Left lobe of liver (tissue), 2 donors: ENCODE results near the gene PAGE2B. TPM values are rescaled to one million over a fixed set of nuclear protein-coding genes. Genes with fewer than 3 reads are reported as not detected.
A peak's percentile ranks its signal among the peaks of the same experiment; 100 is the strongest.
"Not testable (repeated sequence)": the region's sequence is repeated elsewhere in the genome, so short reads cannot be mapped to it uniquely, and the experiment has no call there.

Experiments
- ATAC-seq: fragments of 200-7000 bp; cut with Tn5 transposase; one replicate; pipeline ENCODE4 v1.9.1; 2020; ENCODE audit warnings: mild to moderate bottlenecking, moderate library complexity
- DNase-seq: peaks from one replicate; pipeline ENCODE4 v3.0.0-alpha.2; 2020; ENCODE audit warnings: low spot score
- total RNA-seq: library from RNA; stranded (reverse); gene quantifications from one replicate; pipeline ENCODE4 v1.2.1, GENCODE V29; 2021
- donor health status: DM: no; HTN: no; CAD: no; lungs with moderate emphysema.
- donor health status: DM: no; HTN: yes; CAD: no.

The PAGE2B gene
- total RNA-seq: not detected

GRCh38 chrX:55074851-55075467, at the start of gene PAGE2B:
PAGE2B (plus strand) TSS chrX:55075030; CDS start chrX:55076042, 1,012 bp downstream.
- ATAC-seq (no peak), DNase-seq (no peak)

GRCh38 chrX:55026143-55026542, 48.7 kb upstream of the PAGE2B start:
- DNase-seq (no peak), ATAC-seq (no peak)

DNA sequence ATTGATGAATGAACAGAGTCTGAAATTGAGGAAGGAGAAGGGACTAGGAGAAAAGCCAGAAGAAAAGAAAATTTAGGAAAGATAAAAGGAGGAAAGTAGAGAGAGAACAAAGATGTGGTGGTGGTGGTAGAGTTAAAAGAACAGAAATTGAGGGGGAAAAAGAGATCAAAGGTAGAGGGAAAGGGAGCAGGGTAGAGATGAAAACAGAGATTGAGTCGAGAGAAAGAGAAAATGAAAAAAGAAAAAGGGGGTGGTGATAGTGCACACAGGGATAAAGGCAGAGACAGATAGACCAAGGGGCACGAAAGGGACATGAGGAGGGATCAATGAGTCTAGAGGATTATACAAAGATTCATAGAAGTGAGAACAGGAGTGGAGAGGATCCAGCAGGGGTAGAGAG, 48.0 kb upstream of the PAGE2B start:
- ATAC-seq: no peak
- no peak for DNase-seq

- ATAC-seq: no peak
- DNase-seq: no peak
Measured at GRCh38 chrX:55028040-55028439, 46.8 kb upstream of the PAGE2B start.

DNA sequence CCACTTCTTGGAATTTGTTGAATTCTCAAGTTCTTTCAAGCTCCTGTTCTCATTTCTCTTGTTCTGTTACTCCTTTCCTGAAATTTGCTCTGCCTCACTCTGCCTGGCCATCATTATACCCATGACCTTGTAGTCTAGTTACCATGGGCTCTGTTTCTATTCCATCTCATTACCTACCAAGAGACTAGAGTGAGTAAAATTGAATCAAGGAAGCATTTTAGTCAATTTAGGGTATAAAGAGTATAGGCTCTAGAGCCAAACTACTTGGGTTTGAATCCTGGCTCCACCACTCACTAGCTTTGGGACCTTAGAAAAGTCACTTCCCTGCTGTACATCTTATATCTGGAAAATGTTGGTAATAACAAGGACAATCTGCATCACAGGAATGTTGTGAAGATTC, 46.2 kb upstream of the PAGE2B start:
- no peak for DNase-seq
- ATAC-seq: no peak

DNA sequence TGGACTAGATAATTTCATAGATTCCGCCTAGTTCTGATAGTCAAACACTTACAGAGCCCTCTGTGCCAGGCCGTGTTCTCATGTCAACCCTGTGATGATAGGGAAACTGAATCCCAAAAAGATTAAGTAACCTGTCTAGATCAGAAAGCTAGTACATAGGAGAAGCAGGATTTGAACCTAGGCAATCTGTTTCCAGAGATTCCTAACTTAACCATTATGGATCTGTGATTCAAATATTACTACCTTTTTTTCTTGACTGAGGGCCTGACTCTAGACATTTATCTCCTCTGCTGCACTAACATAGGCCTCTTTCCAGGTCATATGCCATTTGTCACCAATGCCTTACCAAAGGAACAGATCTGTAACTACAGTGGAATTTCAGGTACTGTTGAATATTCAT, 45.5 kb upstream of the PAGE2B start:
- DNase-seq (no peak), ATAC-seq (no peak)

DNA sequence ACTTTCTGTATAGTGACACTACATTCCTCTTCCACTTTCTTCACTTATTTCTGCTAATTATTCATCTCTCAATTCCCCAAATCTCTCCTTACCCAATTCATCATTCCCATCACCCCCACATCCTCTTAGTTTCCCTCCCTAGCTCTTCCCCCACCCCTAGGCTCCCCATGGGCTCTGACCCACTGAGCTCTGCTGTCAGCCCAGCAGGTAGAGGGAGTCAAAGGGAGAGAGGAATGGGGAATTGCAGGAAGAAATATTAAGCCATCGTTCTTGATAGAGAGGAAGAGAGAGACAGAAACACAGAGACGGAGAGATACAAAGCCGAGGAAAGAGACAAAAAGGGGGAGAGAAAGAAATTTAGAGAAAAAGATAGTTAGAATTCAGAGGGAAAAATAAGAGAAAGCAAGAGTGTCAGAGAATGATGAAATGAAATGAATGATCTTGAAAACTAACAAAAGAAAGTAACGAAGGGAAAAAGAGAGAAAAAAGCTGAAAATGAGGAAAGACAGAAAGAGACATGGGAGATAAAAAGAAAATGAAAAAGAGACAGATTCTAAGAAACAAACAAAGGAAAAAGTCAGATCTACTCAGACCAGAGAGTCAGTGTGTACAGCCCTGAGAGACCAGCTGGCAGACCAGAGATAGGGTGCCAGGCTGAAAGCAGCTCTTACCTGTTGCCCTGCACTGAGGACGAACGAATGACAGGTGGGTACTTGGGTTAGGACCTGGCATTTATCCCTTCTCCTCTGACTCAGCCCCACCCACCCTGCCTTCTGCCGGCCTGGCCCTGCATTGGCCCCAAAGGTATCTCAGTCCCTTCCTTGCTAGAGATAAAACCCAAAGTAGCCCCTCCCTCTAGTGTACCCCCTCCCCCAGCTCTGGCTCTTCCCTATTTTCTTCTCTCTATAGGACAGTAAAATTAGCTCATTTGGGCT, 44.3 kb upstream of the PAGE2B start, which contains the start of gene ALAS2:
ALAS2 (minus strand) TSS at position 707 of the 935 bp plus-strand sequence. CDS start 4,977 bp downstream, outside the sequence.
- DNase-seq: no peak
- ATAC-seq: no peak

GRCh38 chrX:55033429-55033828, 41.4 kb upstream of the PAGE2B start:
- peak; percentile 82 for ATAC-seq
- no peak for DNase-seq

- ATAC-seq (no peak), DNase-seq (no peak)
Measured at GRCh38 chrX:55039471-55039870, 35.4 kb upstream of the PAGE2B start.

DNA sequence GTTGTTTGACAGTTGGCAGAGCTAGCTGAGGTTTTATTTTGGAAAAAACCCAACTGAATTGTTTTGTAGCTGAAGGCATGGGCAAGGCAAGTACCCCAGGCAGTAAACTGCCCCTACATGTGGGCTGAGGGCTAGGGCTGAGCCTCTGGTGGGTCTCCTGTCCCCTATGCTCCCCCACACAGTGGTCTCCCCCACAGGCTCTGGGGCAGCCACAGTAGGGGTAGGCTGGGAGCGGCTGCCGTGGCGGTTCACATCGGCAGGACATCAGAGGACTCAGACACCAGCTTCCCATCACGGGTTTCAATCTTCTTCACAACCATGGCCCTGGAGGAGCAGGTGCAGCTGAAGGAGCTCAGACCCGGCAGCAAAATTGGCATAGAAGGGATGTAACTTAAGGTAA, 33.3 kb upstream of the PAGE2B start:
- DNase-seq (no peak), ATAC-seq (no peak)

GRCh38 chrX:55050599-55050998, 24.2 kb upstream of the PAGE2B start:
- ATAC-seq, DNase-seq: not testable (repeated sequence)

- no peak for DNase-seq
- ATAC-seq: peak; percentile 23
Measured at GRCh38 chrX:55056820-55057674, 17.8 kb upstream of the PAGE2B start.

- ATAC-seq (peak; percentile 88), DNase-seq (no peak)
Measured at GRCh38 chrX:55057675-55058249, 17.1 kb upstream of the PAGE2B start.

- not testable (repeated sequence) for DNase-seq, ATAC-seq
Measured at GRCh38 chrX:55067180-55067579, 7.7 kb upstream of the PAGE2B start.

DNA sequence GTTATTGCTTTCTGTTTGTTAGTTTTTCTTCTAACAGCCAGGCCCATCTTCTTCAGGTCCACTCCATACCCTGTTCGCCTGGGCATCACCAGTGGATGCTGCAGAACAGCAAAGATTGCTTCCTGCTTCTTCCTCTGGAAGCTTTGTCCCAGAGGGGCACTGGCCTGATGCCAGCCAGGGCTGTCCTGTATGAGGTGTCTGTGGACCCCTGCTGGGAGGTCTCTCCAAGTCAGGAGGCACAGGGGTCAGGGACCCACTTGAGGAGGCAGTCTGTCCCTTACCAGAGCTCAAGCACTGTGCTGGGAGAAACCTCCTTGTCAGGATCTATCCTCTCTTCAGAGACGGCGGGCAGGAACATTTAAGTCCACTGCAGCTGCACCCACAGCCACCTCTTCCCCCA, 2.5 kb upstream of the PAGE2B start:
- DNase-seq (no peak), ATAC-seq (no peak)

- DNase-seq: no peak
- ATAC-seq: no peak
Measured at GRCh38 chrX:55088795-55089489, 14.1 kb downstream of the PAGE2B start, which contains the start of gene PAGE2. PAGE2 (plus strand) TSS chrX:55089018; CDS start chrX:55090021, 1,003 bp downstream.

DNA sequence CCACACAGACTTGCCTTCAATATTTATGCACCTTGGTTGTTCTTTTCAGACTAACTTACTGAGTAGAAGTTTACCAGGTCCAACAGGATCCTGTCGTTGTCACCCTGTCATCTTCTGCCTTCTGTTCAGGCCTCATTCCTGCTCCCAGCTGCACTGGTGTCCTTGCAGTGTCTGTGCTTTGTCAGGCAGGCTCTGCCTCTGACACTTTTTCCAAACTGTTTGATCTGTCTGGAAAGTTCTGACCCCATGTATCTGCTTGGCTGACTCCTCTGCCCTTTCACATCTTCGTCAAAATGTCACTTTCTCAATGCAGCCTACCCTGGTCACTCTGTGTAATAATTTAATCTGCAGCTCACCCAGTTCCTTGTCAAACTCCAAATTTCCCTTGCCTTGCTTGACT, 23.9 kb downstream of the PAGE2B start:
- DNase-seq (no peak), ATAC-seq (no peak)

DNA sequence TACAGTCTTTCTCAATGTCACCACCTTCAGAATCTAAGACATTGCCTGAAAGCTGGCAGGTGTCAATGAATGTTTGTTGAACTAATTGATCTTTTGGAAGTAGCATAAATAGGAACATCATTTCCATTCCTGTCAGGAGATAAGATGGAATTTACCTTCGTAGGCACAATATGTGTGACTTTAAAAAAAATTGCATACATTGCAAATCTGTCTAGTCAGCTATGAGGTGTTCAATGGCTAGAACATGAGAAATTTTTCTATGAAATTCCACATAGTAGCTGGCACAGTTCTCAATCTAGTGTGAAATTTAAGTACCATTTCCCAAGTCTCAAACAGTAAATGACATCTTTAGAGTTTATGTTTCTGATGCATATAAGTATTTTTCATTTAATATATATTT, 24.3 kb downstream of the PAGE2B start:
- DNase-seq: no peak
- no peak for ATAC-seq

- no peak for DNase-seq
- no peak for ATAC-seq
Measured at GRCh38 chrX:55102754-55103153, 27.9 kb downstream of the PAGE2B start.

GRCh38 chrX:55107262-55107661, 32.4 kb downstream of the PAGE2B start:
- ATAC-seq (no peak), DNase-seq (no peak)
